PC-9 (cell line): ENCODE results near the gene S100A4.

Source experiments
- CTCF ChIP-seq: fragments of 200-600 bp; sonication (generic); conservative IDR thresholded peaks from 2 replicates; pipeline ENCODE4 v1.6.1; 2017; ENCODE audit warnings: mixed run types, antibody characterized with exemption, mild to moderate bottlenecking, moderate library complexity
- EZH2 ChIP-seq: fragments of 200-600 bp; sonication (generic); IDR thresholded peaks from 2 replicates; pipeline ENCODE4 v1.8.0; 2017; ENCODE audit warnings: antibody characterized with exemption, low read depth

GRCh38 chr1:153557877-153558276 is 12.3 kb upstream of the S100A4 start:
- no peak for TF ChIP-seq CTCF
- no peak for TF ChIP-seq EZH2
